Cardiac muscle cell (in vitro differentiated cells and primary cell): ENCODE measurements around the gene FBXO5. TPM values are rescaled to one million over a fixed set of nuclear protein-coding genes. Genes with fewer than 3 reads are reported as not detected.

Experiments
- DNase-seq, 2 donors: peaks; one replicate each; pipeline versions ENCODE4 v3.0.0 to v3.0.0-alpha.2; 2010 to 2017; ENCODE audit warnings: low read depth in 1 of 2, low spot score in 1 of 2
- H3K27ac ChIP-seq: fragments of 200-600 bp; sonication (generic); 2 replicates; pipeline ENCODE4 v1.5.1; 2016
- H3K27me3 ChIP-seq: fragments of 200-600 bp; sonication (generic); 2 replicates; pipeline ENCODE4 v1.6.0; 2016; ENCODE audit warnings: control low read depth
- H3K36me3 ChIP-seq: fragments of 200-600 bp; sonication (generic); 2 replicates; pipeline ENCODE4 v1.5.1; 2016; ENCODE audit warnings: control low read depth
- H3K4me1 ChIP-seq: fragments of 200-600 bp; sonication (generic); 2 replicates; pipeline ENCODE4 v1.8.1; 2017; ENCODE audit warnings: low read depth, mild to moderate bottlenecking, mixed run types
- H3K4me3 ChIP-seq: fragments of 200-600 bp; sonication (generic); 2 replicates; pipeline ENCODE4 v1.5.1; 2016; ENCODE audit warnings: mild to moderate bottlenecking
- H3K9me3 ChIP-seq: fragments of 200-600 bp; sonication (generic); 2 replicates; pipeline ENCODE4 v1.5.1; 2017; ENCODE audit warnings: low read depth, mild to moderate bottlenecking, control low read depth
- CTCF ChIP-seq: IDR thresholded peaks from 2 replicates; pipeline ENCODE4 v1.5.1; 2012; ENCODE audit warnings: low read depth, mild to moderate bottlenecking, low read length
- polyA plus RNA-seq: library from polyadenylated mRNA; unstranded; fragments of >200 nt; fragmentation: Nextera tagmentation; extraction: Ambion mirVana; gene quantifications from 2 replicates; pipeline ENCODE4 v1.2.1, GENCODE V29; 2016
- total RNA-seq: library from RNA; depleted of rRNA; stranded (reverse); fragments of >200 nt; gene quantifications from 2 replicates; pipeline ENCODE4 v1.2.3, GENCODE V29; 2016

The FBXO5 gene
- total and polyA plus RNA-seq, 2 experiments from 2014 or later, result 9.6 to 16.6 TPM

- Histone ChIP-seq H3K4me3 (no peak overlapping the region), H3K36me3 (no peaks in the 10 kb centered on the region)
These were observed 39.5 kb downstream of the FBXO5 start for GRCh38 chr6:152943260-152943897.

GRCh38 chr6:152942319-152942869, 40.4 kb downstream of the FBXO5 start:
- no peak for DNase-seq
- TF ChIP-seq CTCF, result no peak
- Histone ChIP-seq H3K4me1 (no peaks in the 10 kb centered on the region), H3K27me3 (no peaks in the 10 kb centered on the region), H3K27ac (no peak overlapping the region), H3K36me3 (no peaks in the 10 kb centered on the region), H3K9me3 (no peaks in the 10 kb centered on the region), H3K4me3 (no peak overlapping the region)

More at GRCh38 chr6:152943260-152943897, 39.5 kb downstream of the FBXO5 start:
- no peaks in the 10 kb centered on the region for H3K9me3 ChIP-seq
- no peaks in the 10 kb centered on the region for H3K4me1 ChIP-seq
- no peaks in the 10 kb centered on the region for H3K27me3 ChIP-seq
- no peak for TF ChIP-seq CTCF
- no peak overlapping the region for H3K27ac ChIP-seq
- no peak for DNase-seq

GRCh38 chr6:152941746-152942145, 41.1 kb downstream of the FBXO5 start:
- no peaks in the 10 kb centered on the region for H3K4me1 ChIP-seq
- H3K27me3 ChIP-seq, result no peaks in the 10 kb centered on the region
- DNase-seq, result no peak
- no peak overlapping the region for H3K4me3 ChIP-seq
- no peak for TF ChIP-seq CTCF
- H3K9me3 ChIP-seq, result no peaks in the 10 kb centered on the region
- no peak overlapping the region for H3K27ac ChIP-seq
- no peaks in the 10 kb centered on the region for H3K36me3 ChIP-seq

- H3K9me3 ChIP-seq, result no peaks in the 10 kb centered on the region
- no peaks in the 10 kb centered on the region for H3K36me3 ChIP-seq
- H3K27me3 ChIP-seq, result no peaks in the 10 kb centered on the region
- no peak overlapping the region for H3K4me3 ChIP-seq
- no peaks in the 10 kb centered on the region for H3K4me1 ChIP-seq
- no peak overlapping the region for H3K27ac ChIP-seq
- no peak for TF ChIP-seq CTCF
- DNase-seq, result no peak
These were observed 50.0 kb downstream of the FBXO5 start for GRCh38 chr6:152932865-152933264.

- Histone ChIP-seq H3K4me3 (no peak overlapping the region), H3K4me1 (no peaks in the 10 kb centered on the region)
- TF ChIP-seq CTCF, result no peak
These were observed 60.1 kb downstream of the FBXO5 start for GRCh38 chr6:152922706-152923105.

More at GRCh38 chr6:152922706-152923105, 60.1 kb downstream of the FBXO5 start:
- Histone ChIP-seq H3K27me3 (no peaks in the 10 kb centered on the region), H3K9me3 (no peaks in the 10 kb centered on the region), H3K27ac (no peak overlapping the region), H3K36me3 (no peaks in the 10 kb centered on the region)
- DNase-seq, result no peak

Other genes starting within 250 kb of the FBXO5 start
- gene VIP, start 232.2 kb downstream of the FBXO5 start, total RNA-seq, result not detected in 2 replicates
- not detected in 2 replicates for gene VIP, start 232.2 kb downstream of the FBXO5 start, polyA plus RNA-seq
- 16.7 and 20.0 TPM in 2 replicates for gene MTRF1L, start 19.7 kb upstream of the FBXO5 start, total RNA-seq
- gene MTRF1L, start 19.7 kb upstream of the FBXO5 start, polyA plus RNA-seq, result 21.0 and 26.0 TPM in 2 replicates
- 0.15 and 0.74 TPM in 2 replicates for gene RGS17, start 148.2 kb upstream of the FBXO5 start, total RNA-seq
- gene RGS17, start 148.2 kb upstream of the FBXO5 start, polyA plus RNA-seq, result 0.34 and 1.1 TPM in 2 replicates